NK-92 (cell line): ENCODE measurements around the gene CNNM3.
"Not testable (repeated sequence)": the region's sequence is repeated elsewhere in the genome, so short reads cannot be mapped to it uniquely, and the experiment has no call there.

Source experiments
- DNase-seq: peaks from one replicate; lab custom pipeline; 2025; ENCODE audit not compliant: unreplicated experiment; lab: John Stamatoyannopoulos, UW

Gene CNNM3

GRCh38 chr2:96816127-96816835 is at the start of gene CNNM3:
Gene CNNM3 (plus strand): TSS chr2:96816268. CDS start chr2:96816278, 10 bp downstream.
- DNase-seq, result peak; percentile 11

DNA sequence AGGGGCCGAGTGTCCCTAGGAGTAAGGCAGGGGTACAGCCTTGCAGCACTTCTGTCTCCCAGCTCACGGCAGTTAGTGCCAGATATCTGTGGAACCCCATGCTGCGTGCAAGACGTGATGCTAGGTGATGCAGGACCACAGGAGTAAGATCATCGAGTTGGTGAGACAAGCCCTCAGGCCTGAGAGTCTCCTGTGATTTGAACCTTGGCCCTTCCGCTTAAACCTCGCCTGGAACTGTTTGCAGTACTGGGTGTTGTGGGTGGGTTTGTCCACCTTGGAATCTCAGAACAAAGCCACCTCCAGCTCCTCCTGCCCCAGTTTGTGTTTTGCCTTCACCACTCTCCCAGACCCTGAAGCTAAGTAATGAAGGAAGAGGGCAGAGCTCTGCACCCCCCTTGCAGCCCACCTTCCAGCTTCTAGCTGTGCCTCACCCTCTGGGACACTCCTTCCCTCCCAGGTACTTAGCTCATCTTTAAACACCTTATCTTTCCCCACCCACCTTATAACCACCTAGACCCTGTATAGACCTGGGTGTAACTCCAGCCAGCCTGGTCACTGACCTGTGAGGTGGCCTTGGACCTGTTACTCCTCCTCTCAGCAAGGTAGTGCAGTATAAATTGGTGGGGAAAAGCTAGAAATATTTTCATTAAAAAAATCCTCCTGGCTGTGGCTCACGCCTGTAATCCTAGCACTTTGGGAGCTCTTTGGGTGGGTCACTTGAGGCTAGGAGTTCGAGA is 48.8 kb upstream of the CNNM3 start:
- no peak for DNase-seq

DNA sequence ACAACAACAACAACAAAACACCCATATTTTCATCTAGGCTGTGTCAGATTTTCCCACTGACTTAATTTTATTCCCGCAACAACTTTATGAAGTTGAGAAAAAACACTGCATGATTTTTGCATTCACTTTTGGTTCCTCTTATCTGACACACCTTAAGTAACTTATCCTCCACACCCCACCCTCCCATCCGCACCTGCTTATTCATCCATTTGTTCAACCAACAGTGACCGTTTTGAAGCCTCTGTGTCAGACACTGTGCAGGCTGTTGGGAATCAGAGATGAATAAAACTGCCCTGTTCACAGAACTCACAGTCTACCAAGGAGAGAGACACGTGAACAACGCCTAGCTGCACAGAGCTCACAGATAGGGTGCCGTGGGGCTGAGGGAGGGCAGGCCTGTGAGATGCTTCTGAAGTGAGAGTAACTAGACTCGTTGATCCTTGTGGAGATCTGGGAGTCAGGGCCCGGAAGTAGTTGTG is 47.9 kb upstream of the CNNM3 start:
- DNase-seq, result no peak

DNA sequence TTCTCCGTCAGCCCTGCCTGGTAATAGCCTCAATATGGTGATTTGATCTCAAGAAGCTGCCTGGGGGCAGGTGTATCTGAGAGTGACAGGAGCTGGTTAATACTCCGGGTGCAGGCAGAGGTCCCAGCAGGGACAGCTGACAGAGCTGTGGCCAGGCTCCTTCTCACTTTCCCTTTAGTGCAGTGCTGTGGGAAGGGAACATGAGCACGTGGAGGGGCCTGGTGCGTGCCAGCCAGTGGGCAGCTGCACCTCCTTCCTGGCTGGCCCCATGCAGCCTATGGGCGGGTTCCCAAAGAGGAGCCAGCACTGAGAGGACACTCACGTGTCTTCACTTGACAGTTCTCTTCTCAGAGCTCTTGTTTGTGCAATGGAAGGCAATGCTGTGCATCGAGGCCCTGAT is 46.3 kb upstream of the CNNM3 start:
- no peak for DNase-seq

- no peak for DNase-seq
These were observed 45.4 kb upstream of the CNNM3 start for GRCh38 chr2:96770442-96771202.

DNA sequence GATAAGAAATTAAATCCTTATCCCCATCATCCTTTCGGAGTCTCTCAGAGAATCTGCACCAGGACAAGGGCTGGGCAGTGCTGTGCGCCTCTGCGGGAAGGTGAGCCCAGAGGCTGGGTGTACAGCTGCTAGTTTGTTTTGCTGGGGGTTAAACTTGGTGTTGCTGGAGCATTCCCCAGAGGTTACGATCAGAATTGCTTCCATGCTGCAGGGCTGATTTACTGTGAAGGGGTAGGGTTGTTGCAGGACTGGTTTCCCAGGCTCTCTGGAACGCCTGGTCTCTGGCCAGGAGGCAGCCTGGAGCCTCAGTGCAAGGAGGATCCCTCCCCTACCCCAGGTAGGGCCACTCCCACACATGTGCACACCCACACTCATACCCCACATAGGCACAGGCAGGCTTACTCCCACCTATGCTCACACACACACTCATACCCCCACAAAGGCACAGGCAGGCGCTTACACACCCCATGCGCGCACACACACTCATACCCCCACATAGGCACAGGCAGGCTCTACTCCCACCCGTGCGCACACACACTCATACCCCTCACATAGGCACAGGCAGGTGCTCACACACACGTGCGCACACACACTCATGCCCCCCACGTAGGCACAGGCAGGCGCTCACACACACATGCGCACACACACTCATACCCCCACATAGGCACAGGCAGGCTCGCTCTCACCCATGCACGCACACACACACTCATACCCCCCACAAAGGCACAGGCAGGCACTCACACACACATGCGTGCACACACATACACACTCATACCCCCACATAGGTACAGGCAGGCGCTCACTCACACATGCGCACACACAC is 44.1 kb upstream of the CNNM3 start:
- DNase-seq, result no peak

- no peak for DNase-seq
These were observed 43.0 kb upstream of the CNNM3 start for GRCh38 chr2:96772903-96773671.

- DNase-seq, result no peak
These were observed 42.1 kb upstream of the CNNM3 start for GRCh38 chr2:96773922-96774321.

DNA sequence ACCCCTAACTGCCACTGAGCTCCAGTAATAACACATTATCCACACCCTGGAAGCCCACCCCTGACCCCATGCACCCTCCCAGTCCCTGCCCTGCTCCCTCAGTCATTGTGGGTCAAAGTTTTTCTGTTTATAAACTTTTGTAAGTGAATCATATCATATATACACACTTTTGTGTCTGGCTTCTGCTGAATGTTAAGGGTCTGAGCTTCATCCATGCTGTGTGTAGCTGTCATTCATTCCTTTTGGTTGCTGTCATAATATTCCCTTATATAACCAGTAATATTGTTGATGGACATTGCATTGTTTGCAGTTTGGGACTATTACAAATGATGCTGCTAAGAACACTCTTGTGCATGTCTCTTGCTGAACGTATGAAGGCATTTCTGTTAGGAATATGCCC is 40.9 kb upstream of the CNNM3 start:
- no peak for DNase-seq

- DNase-seq, result no peak
These were observed 32.7 kb upstream of the CNNM3 start for GRCh38 chr2:96783388-96783787.

GRCh38 chr2:96787411-96787810 is 28.7 kb upstream of the CNNM3 start:
- DNase-seq, result no peak

DNA sequence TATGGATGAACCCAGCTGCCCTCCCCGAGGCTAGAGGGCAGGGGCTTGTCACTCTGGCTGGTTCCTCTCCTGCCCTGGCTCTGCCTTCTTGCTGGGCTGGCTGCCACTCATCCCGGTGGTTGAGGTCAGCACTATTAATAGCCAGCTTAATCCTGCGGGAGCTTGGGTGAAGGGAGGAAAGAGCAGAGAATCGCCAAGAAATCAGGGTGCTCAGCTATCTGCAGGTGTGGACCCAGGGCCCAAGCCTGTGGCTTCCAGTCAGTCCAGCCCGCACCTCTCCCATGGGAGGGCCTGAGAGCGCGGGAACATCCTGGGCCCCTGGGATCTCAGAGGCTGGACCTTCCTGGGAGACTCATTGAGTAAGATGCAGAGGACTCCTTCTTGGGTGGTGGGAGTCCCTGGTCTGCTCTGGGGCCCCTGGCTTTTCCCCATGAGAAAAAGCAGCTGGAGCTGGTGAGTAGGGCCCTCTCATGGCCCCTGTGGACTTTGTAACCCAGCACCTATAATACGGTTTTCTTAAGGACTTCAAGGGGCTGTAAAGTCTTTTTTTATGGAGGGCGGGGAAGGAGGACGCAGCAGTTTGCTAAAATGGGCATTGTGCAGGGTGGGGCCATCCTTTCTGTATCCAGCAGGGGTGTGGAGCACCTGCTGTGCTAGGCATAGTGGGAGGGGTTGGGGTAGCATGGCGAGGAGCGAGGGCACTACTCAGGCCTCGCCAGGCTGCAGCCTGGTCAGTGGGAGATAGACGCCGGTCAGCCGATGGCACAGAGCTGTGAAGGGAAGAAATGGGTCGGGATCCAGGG is 27.4 kb upstream of the CNNM3 start:
- DNase-seq, result no peak

DNA sequence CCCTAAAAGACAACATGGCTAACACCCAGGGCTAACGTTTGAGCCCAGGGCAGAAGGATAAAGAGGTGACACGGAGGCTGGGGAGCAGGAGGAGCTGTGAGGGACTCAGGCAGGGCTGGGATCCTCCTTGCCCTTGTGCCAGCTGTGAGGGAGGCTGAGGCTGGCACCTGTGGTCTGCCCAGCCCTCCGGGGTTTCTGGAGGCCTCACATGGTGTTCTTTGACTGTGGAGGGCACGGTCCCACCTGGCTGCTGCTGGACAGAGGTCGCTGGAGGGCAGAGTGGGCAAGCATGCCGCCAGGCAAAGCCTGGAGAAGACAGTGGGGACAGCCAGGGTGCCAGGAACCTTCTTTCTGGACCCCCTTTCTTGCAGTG is 26.8 kb upstream of the CNNM3 start:
- no peak for DNase-seq

- DNase-seq, result no peak
These were observed 23.0 kb upstream of the CNNM3 start for GRCh38 chr2:96792772-96793749.

- DNase-seq, result no peak
These were observed 21.0 kb upstream of the CNNM3 start for GRCh38 chr2:96795076-96795475.

DNA sequence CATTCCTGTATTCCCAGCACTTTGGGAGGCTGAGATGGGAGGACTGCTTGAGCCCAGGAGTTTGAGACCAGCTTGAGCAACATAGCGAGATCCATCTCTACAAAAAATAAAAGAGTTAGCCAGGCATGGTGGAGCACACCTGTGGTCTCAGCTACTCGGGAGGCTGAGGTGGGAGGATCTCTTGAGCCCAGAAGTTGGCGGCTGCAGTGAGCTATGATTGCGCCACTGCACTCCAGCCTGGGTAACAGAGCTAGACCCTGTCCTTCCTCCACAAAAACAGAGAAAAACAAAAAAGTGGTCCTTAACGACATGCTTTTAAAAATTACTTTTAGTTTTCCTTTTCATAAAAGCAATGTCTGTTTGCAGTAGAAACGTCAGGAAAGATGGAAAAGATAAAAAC is 19.6 kb upstream of the CNNM3 start:
- not testable (repeated sequence) for DNase-seq

- no peak for DNase-seq
These were observed 18.9 kb upstream of the CNNM3 start for GRCh38 chr2:96797066-96797625.
